Fibroblast of mammary gland (primary cell): ENCODE measurements around the gene GPC6.
A peak's percentile ranks its signal among the peaks of the same experiment; 100 is the strongest.

Experiments
- DNase-seq: peaks from one replicate; pipeline ENCODE4 v3.0.0-alpha.2; 2010; ENCODE audit warnings: low read depth
- H3K4me3 ChIP-seq: 2 replicates; pipeline ENCODE4 v1.5.1; 2011; ENCODE audit warnings: low read depth, mild to moderate bottlenecking, low read length, moderate library complexity; ENCODE audit not compliant: control insufficient read depth
- TF ChIP-seq, protein P1 (sequence below): conservative IDR thresholded peaks from 2 replicates; pipeline ENCODE4 v1.5.1; 2011; ENCODE audit warnings: low read depth, low read length, inconsistent platforms; ENCODE audit not compliant: control insufficient read depth, insufficient read depth

GPC6 gene

DNA sequence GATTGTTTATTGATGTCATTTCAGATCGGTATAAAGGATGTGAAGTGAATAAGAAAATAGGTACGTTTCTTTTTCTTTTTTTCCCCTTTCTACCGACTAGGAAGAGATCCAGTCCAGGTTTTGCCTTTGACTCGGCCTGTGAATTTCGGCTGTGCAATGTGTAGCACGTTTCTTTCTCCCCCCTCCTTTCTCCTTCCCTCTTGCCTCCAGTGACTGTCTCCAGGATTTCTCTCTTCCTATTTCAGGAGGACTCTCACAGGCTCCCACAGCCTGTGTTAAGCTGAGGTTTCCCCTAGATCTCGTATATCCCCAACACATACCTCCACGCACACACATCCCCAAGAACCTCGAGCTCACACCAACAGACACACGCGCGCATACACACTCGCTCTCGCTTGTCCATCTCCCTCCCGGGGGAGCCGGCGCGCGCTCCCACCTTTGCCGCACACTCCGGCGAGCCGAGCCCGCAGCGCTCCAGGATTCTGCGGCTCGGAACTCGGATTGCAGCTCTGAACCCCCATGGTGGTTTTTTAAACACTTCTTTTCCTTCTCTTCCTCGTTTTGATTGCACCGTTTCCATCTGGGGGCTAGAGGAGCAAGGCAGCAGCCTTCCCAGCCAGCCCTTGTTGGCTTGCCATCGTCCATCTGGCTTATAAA, at the start of gene GPC6:
GPC6 (plus strand) TSS at position 185 of the 657 bp plus-strand sequence.
- peak; percentile 94 for DNase-seq
- peak within 1 kb of the TSS; percentile 82 for H3K4me3 ChIP-seq
- TF ChIP-seq, protein P1, sequence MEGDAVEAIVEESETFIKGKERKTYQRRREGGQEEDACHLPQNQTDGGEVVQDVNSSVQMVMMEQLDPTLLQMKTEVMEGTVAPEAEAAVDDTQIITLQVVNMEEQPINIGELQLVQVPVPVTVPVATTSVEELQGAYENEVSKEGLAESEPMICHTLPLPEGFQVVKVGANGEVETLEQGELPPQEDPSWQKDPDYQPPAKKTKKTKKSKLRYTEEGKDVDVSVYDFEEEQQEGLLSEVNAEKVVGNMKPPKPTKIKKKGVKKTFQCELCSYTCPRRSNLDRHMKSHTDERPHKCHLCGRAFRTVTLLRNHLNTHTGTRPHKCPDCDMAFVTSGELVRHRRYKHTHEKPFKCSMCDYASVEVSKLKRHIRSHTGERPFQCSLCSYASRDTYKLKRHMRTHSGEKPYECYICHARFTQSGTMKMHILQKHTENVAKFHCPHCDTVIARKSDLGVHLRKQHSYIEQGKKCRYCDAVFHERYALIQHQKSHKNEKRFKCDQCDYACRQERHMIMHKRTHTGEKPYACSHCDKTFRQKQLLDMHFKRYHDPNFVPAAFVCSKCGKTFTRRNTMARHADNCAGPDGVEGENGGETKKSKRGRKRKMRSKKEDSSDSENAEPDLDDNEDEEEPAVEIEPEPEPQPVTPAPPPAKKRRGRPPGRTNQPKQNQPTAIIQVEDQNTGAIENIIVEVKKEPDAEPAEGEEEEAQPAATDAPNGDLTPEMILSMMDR, result no peak

GRCh38 chr13:93180356-93180969, 46.1 kb upstream of the GPC6 start:
- no peak overlapping the region for H3K4me3 ChIP-seq
- peak; percentile 24 for DNase-seq
- TF ChIP-seq, protein P1, result no peak

GRCh38 chr13:93182406-93182805, 44.2 kb upstream of the GPC6 start:
- H3K4me3 ChIP-seq, result no peak overlapping the region
- no peak for DNase-seq
- TF ChIP-seq, protein P1, result no peak

DNA sequence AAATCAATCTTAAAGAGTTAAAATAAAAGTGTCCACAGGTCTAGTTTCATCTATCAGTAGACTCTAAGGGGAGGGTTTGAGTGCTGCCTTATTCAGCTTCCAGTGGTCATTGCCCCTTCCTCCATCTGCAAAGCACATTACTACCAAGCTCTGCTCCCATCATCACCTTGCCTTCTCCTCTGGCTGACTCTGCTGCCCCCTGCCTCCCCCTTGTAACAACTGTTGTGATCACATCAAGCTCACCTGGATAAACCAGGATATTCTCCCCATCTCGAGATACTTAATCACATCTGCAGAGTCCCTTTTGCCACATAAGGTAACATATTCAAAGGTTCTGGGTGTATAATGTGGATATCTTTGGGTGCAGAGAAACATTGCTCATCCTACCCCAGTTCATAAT, 43.3 kb upstream of the GPC6 start:
- TF ChIP-seq, protein P1, result no peak
- no peak overlapping the region for H3K4me3 ChIP-seq
- no peak for DNase-seq

DNA sequence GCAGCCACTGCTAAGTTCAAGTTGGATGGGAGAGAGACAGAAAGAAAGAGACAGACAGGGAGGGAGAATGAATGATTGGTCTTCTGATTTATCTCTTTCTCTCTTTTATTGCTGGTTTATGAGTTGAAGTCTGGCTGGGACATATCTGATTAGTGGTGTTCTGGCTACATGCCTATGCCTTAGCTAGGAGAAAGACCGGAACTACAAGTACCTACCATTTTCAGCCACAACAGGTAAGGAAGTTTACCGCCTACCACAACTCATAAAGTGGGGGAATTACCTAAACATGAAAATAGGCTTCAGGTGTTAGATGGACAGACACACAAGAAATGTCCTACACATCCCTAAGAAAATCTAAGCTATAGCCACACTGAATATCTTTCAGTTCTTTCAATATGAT, 36.6 kb upstream of the GPC6 start:
- TF ChIP-seq, protein P1, result no peak
- DNase-seq, result no peak
- no peak overlapping the region for H3K4me3 ChIP-seq

- DNase-seq, result no peak
- H3K4me3 ChIP-seq, result no peak overlapping the region
- TF ChIP-seq, protein P1, result no peak
These were observed 32.9 kb upstream of the GPC6 start for GRCh38 chr13:93193682-93194081.
